ENCODE data around the gene STMND1. TPM values are rescaled to one million over a fixed set of nuclear protein-coding genes. Genes with fewer than 3 reads are reported as not detected.

STMND1 gene
- total RNA-seq, 1 experiment from 2014 or later: not detected

DNA sequence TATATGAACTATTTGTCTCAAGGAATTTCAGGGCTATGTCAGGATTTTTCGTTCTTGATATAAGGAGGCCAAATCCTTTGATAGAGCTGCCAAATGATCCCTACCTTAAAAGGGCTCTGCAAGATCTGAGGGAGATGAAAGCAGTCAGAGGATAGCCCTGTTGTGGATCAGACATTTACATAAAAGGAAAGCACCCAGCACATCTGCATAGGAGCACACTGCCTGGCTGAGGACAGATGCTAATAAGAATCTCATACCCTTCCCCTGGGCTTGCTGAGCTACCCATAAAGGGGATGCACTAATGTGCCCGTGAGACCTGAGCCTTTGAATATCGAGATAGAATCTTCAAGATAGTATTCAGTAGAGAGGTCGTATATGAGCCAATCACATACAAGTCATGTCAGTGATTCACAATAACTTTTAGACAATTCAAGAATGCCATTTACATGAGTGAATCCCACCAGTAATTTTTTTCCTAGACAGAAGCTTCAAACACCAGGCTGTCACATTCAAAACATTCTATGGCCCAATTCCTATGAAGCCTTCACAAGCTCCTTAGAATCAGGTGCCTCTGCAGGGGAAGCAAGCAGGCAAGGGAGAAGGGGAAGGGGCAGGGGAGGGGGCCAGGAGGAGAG lies 71.1 kb downstream of the STMND1 start:
- TF ChIP-seq, protein P1, sequence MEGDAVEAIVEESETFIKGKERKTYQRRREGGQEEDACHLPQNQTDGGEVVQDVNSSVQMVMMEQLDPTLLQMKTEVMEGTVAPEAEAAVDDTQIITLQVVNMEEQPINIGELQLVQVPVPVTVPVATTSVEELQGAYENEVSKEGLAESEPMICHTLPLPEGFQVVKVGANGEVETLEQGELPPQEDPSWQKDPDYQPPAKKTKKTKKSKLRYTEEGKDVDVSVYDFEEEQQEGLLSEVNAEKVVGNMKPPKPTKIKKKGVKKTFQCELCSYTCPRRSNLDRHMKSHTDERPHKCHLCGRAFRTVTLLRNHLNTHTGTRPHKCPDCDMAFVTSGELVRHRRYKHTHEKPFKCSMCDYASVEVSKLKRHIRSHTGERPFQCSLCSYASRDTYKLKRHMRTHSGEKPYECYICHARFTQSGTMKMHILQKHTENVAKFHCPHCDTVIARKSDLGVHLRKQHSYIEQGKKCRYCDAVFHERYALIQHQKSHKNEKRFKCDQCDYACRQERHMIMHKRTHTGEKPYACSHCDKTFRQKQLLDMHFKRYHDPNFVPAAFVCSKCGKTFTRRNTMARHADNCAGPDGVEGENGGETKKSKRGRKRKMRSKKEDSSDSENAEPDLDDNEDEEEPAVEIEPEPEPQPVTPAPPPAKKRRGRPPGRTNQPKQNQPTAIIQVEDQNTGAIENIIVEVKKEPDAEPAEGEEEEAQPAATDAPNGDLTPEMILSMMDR (conservative IDR thresholded peaks at IDR 0.05; ENCODE audit: low read depth, low read length): no peak
- TF ChIP-seq EZH2 (IDR thresholded peaks at IDR 0.05; ENCODE audit: borderline replicate concordance, low read depth, low read length, poor library complexity, severe bottlenecking): no peak
- no peak for DNase-seq (ENCODE audit: low spot score)
- no TSS peak for BruUV-seq (replicated peaks)
- POLR2A ChIA-PET (ENCODE audit: low non-redundant PET): no interaction called here
- no peak overlapping the region for H3K27ac ChIP-seq (ENCODE audit: low read depth, low read length, poor library complexity, severe bottlenecking)
- H3K36me3 ChIP-seq (ENCODE audit: insufficient read depth, low read length, poor library complexity, severe bottlenecking): no peaks in the 10 kb centered on the region
- CTCF ChIA-PET: no interaction called here
- H3K4me3 ChIP-seq (ENCODE audit: low read depth, low read length, poor library complexity, severe bottlenecking): no peak overlapping the region
- intact Hi-C loops (cut with micrococcal nuclease; ENCODE audit: unreplicated experiment): no loop called here
- H3K4me1 ChIP-seq (ENCODE audit: insufficient read depth, low read length, poor library complexity, severe bottlenecking): no peaks in the 10 kb centered on the region
- H3K27me3 ChIP-seq (replicated peaks; ENCODE audit: insufficient read depth, low read depth, low read length, poor library complexity): no peaks in the 10 kb centered on the region
- no peaks in the 10 kb centered on the region for H3K9me3 ChIP-seq (ENCODE audit: low read depth, low read length, poor library complexity, severe bottlenecking)

- DNase-seq (ENCODE audit: low spot score): no peak
- Histone ChIP-seq H3K9me3 (ENCODE audit: low read depth, low read length, poor library complexity, severe bottlenecking) (no peaks in the 10 kb centered on the region), H3K4me3 (ENCODE audit: low read depth, low read length, poor library complexity, severe bottlenecking) (no peak overlapping the region), H3K27me3 (replicated peaks; ENCODE audit: insufficient read depth, low read depth, low read length, poor library complexity) (no peaks in the 10 kb centered on the region), H3K27ac (ENCODE audit: low read depth, low read length, poor library complexity, severe bottlenecking) (no peak overlapping the region), H3K36me3 (ENCODE audit: insufficient read depth, low read length, poor library complexity, severe bottlenecking) (no peaks in the 10 kb centered on the region), H3K4me1 (ENCODE audit: insufficient read depth, low read length, poor library complexity, severe bottlenecking) (no peaks in the 10 kb centered on the region)
- intact Hi-C loops (cut with micrococcal nuclease; ENCODE audit: unreplicated experiment): no loop called here
- ChIA-PET CTCF (no interaction called here), POLR2A (ENCODE audit: low non-redundant PET) (no interaction called here)
- no peak for TF ChIP-seq EZH2 (IDR thresholded peaks at IDR 0.05; ENCODE audit: borderline replicate concordance, low read depth, low read length, poor library complexity, severe bottlenecking)
- TF ChIP-seq, protein P1 (conservative IDR thresholded peaks at IDR 0.05; ENCODE audit: low read depth, low read length): no peak
- no TSS peak for BruUV-seq (replicated peaks)
Measured at GRCh38 chr6:17178326-17178725, 76.5 kb downstream of the STMND1 start.

DNA sequence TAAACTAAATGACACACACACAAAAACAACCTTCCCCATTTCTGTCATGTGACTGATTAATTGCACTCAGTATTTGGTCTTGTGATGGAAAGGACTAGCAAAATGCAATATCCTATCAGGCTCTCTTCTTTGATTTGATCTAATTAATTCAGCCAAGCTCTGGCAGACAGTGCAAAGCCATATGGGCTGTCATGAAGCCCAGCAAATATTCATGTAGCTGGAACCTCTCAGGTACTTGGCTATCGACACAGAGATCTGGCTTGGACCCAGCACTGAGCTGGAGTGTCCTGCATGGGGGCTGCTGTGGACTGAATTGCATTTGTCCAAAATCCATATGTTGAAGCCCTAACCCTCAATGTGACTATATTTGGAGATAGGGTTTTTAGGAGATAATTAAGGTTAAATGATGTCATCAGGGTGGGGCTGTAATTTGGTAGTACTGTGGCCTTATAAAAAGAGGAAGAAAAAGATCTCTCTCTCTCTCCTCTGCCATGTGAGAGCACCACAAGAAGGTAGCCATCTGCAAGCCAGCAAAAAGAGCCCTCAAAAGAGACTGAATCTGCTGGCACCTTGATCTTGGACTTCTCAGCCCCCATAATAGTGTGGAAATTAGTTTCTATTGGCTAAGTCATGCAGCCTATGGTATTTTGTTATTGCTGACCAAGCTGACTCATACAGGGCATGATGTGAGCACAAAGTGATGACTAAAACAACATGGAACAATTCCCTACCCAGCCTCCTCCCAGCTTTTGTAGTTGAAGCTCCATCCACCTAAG lies 77.1 kb downstream of the STMND1 start:
- no peaks in the 10 kb centered on the region for H3K27me3 ChIP-seq (replicated peaks; ENCODE audit: insufficient read depth, low read depth, low read length, poor library complexity)
- intact Hi-C loops (cut with micrococcal nuclease; ENCODE audit: unreplicated experiment): no loop called here
- no peaks in the 10 kb centered on the region for H3K9me3 ChIP-seq (ENCODE audit: low read depth, low read length, poor library complexity, severe bottlenecking)
- POLR2A ChIA-PET (ENCODE audit: low non-redundant PET): no interaction called here
- BruUV-seq (replicated peaks): no TSS peak
- no peaks in the 10 kb centered on the region for H3K36me3 ChIP-seq (ENCODE audit: insufficient read depth, low read length, poor library complexity, severe bottlenecking)
- H3K27ac ChIP-seq (ENCODE audit: low read depth, low read length, poor library complexity, severe bottlenecking): no peak overlapping the region
- no peaks in the 10 kb centered on the region for H3K4me1 ChIP-seq (ENCODE audit: insufficient read depth, low read length, poor library complexity, severe bottlenecking)
- no peak for DNase-seq (ENCODE audit: low spot score)
- TF ChIP-seq, protein P1 (conservative IDR thresholded peaks at IDR 0.05; ENCODE audit: low read depth, low read length): no peak
- TF ChIP-seq EZH2 (IDR thresholded peaks at IDR 0.05; ENCODE audit: borderline replicate concordance, low read depth, low read length, poor library complexity, severe bottlenecking): no peak
- CTCF ChIA-PET: no interaction called here
- H3K4me3 ChIP-seq (ENCODE audit: low read depth, low read length, poor library complexity, severe bottlenecking): no peak overlapping the region

Data from A673 (cell line).